ENCODE measurements around the gene IRS1.

IRS1 gene

DNA sequence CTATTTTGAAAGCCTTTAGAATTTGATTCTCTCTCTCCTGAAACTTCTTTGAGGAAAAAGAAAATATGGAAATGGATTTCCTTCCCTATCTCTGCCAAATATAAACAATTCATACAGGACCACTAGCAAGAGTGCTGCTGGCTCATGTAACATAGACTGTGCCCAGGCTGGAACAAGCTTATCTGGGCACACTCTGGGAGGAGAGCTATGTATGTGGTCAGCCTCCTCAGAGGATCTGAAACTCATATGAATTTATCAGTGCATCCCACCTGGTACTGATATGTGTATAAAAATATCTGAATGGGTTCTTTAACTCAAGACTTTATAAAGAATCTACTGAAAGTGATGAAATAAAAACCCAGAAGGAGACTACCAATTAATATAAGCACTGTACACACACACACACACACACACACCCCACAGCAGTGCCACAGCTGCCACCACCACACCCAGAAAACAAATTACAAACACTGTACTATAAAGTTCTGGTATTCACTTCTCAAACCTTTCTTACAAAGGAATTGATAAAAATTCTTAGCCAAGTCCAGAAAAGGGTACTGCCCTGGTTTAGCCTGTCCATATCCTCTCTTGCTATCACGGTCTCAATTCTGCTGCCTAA, 115.6 kb downstream of the IRS1 start:
- Histone ChIP-seq H3K4me3 (ENCODE audit: low read depth, low read length) (no peak overlapping the region), H3K27me3 (ENCODE audit: control insufficient read depth, insufficient read depth, low read length) (no peaks in the 10 kb centered on the region), H3K27ac (no peak overlapping the region), H3K4me1 (no peaks in the 10 kb centered on the region), H3K4me2 (ENCODE audit: low read length) (no peak overlapping the region), H2AFZ (no peak overlapping the region), H3K9ac (no peak overlapping the region), H3K79me2 (no peaks in the 10 kb centered on the region), H3K36me3 (ENCODE audit: control insufficient read depth, insufficient read depth, low read length) (no peaks in the 10 kb centered on the region), H3K9me3 (ENCODE audit: control insufficient read depth, low read length) (no peaks in the 10 kb centered on the region)
- TF ChIP-seq, protein P1, sequence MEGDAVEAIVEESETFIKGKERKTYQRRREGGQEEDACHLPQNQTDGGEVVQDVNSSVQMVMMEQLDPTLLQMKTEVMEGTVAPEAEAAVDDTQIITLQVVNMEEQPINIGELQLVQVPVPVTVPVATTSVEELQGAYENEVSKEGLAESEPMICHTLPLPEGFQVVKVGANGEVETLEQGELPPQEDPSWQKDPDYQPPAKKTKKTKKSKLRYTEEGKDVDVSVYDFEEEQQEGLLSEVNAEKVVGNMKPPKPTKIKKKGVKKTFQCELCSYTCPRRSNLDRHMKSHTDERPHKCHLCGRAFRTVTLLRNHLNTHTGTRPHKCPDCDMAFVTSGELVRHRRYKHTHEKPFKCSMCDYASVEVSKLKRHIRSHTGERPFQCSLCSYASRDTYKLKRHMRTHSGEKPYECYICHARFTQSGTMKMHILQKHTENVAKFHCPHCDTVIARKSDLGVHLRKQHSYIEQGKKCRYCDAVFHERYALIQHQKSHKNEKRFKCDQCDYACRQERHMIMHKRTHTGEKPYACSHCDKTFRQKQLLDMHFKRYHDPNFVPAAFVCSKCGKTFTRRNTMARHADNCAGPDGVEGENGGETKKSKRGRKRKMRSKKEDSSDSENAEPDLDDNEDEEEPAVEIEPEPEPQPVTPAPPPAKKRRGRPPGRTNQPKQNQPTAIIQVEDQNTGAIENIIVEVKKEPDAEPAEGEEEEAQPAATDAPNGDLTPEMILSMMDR (IDR thresholded peaks at IDR 0.05) = no peak

DNA sequence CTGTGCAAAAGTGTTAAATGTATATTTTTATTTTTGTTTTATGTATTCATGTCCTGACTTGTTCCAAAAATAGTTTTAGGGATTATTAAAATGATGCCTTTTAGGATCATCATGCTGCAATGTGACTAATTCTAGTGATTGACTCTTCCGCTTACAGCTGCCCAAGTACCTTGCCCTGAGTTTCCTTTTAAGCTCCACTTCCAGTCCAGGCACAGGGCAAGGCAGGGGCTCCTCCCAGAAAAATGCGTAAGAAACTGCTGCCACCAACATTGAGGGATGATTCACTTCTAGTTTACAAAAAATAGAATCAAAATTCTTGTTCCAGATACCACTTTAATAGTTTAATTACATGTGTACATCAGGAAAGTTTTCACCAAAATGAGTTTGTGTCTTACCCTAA, 116.4 kb downstream of the IRS1 start:
- Histone ChIP-seq H3K4me1 (no peaks in the 10 kb centered on the region), H3K27me3 (ENCODE audit: control insufficient read depth, insufficient read depth, low read length) (no peaks in the 10 kb centered on the region)

More for the DNA sequence above, 116.4 kb downstream of the IRS1 start:
- no peak overlapping the region for H3K27ac ChIP-seq
- no peaks in the 10 kb centered on the region for H3K36me3 ChIP-seq (ENCODE audit: control insufficient read depth, insufficient read depth, low read length)
- H3K4me2 ChIP-seq (ENCODE audit: low read length) = no peak overlapping the region
- TF ChIP-seq, protein P1 (IDR thresholded peaks at IDR 0.05) = no peak
- no peak overlapping the region for H3K9ac ChIP-seq
- no peaks in the 10 kb centered on the region for H3K79me2 ChIP-seq
- no peak overlapping the region for H2AFZ ChIP-seq
- no peaks in the 10 kb centered on the region for H3K9me3 ChIP-seq (ENCODE audit: control insufficient read depth, low read length)
- no peak overlapping the region for H3K4me3 ChIP-seq (ENCODE audit: low read depth, low read length)

All from parathyroid adenoma (tissue), 2 donors.